ENCODE results near the gene RBM10. TPM values are rescaled to one million over a fixed set of nuclear protein-coding genes. Genes with fewer than 3 reads are reported as not detected.

The RBM10 gene
- total RNA-seq, 2 donors from 2014 or later, result 48.3 to 50.6 TPM

GRCh38 chrX:47151435-47151834 is 6.4 kb downstream of the RBM10 start:
- H3K9me3 Mint-ChIP-seq, result peaks cover 41% of the 10 kb centered on the region
- no peaks in the 10 kb centered on the region for H3K27me3 Mint-ChIP-seq (ENCODE audit: insufficient read depth)

GRCh38 chrX:47156611-47157520 is 11.8 kb downstream of the RBM10 start:
- no peaks in the 10 kb centered on the region for H3K27me3 Mint-ChIP-seq (ENCODE audit: insufficient read depth)
- no peak overlapping the region for H3K4me3 ChIP-seq (ENCODE audit: low read length)
- H3K4me3 Mint-ChIP-seq, result no peak overlapping the region
- 95 to 100% methylated on average over 6 to 26 of the region's 26 CpGs for WGBS, 2 experiments (ENCODE audit: insufficient coverage in 1 of 2, insufficient read length in 1 of 2)
- no peaks in the 10 kb centered on the region for H3K4me1 ChIP-seq (ENCODE audit: control insufficient read depth, insufficient read depth, low read length)
- no peaks in the 10 kb centered on the region for H3K9me3 ChIP-seq (ENCODE audit: control insufficient read depth, low read length)
- no peak for DNase-seq
- H3K9me3 Mint-ChIP-seq, result peaks cover 56% of the 10 kb centered on the region
- H3K27ac Mint-ChIP-seq, result no peak overlapping the region
- no peak overlapping the region for H3K27ac ChIP-seq (ENCODE audit: low read depth, low read length)
- TF ChIP-seq CTCF (conservative IDR thresholded peaks at IDR 0.05), result no peak
- H3K36me3 ChIP-seq (ENCODE audit: control insufficient read depth, insufficient read depth, low read length), result peaks cover 29% of the 10 kb centered on the region
- H3K36me3 Mint-ChIP-seq (ENCODE audit: low read depth), result peaks cover 44% of the 10 kb centered on the region
- no peaks in the 10 kb centered on the region for H3K4me1 Mint-ChIP-seq
- no peak overlapping the region for H3K9ac ChIP-seq (ENCODE audit: extremely low read depth, low read length, poor library complexity, severe bottlenecking)
- no peaks in the 10 kb centered on the region for H3K27me3 ChIP-seq (ENCODE audit: control insufficient read depth, insufficient read depth, low read length, poor library complexity, severe bottlenecking)

More at GRCh38 chrX:47151435-47151834, 6.4 kb downstream of the RBM10 start:
- Histone ChIP-seq H3K9ac (ENCODE audit: extremely low read depth, low read length, poor library complexity, severe bottlenecking) (no peak overlapping the region), H3K4me1 (ENCODE audit: control insufficient read depth, insufficient read depth, low read length) (no peaks in the 10 kb centered on the region), H3K9me3 (ENCODE audit: control insufficient read depth, low read length) (no peaks in the 10 kb centered on the region), H3K27ac (ENCODE audit: low read depth, low read length) (no peak overlapping the region), H3K36me3 (ENCODE audit: control insufficient read depth, insufficient read depth, low read length) (peaks cover 37% of the 10 kb centered on the region), H3K4me3 (ENCODE audit: low read length) (no peak overlapping the region), H3K27me3 (ENCODE audit: control insufficient read depth, insufficient read depth, low read length, poor library complexity, severe bottlenecking) (no peaks in the 10 kb centered on the region)
- Mint-ChIP-seq H3K36me3 (ENCODE audit: low read depth) (peaks cover 25% of the 10 kb centered on the region), H3K4me3 (no peak overlapping the region), H3K4me1 (no peaks in the 10 kb centered on the region), H3K27ac (no peak overlapping the region)
- no peak for TF ChIP-seq CTCF (conservative IDR thresholded peaks at IDR 0.05)
- no peak for DNase-seq

GRCh38 chrX:47158131-47158530 is 13.1 kb downstream of the RBM10 start:
- Mint-ChIP-seq H3K27me3 (ENCODE audit: insufficient read depth) (no peaks in the 10 kb centered on the region), H3K36me3 (ENCODE audit: low read depth) (peaks cover 49% of the 10 kb centered on the region), H3K4me1 (no peaks in the 10 kb centered on the region), H3K9me3 (peaks cover 60% of the 10 kb centered on the region), H3K27ac (no peak overlapping the region), H3K4me3 (no peak overlapping the region)
- no peak overlapping the region for H3K9ac ChIP-seq (ENCODE audit: extremely low read depth, low read length, poor library complexity, severe bottlenecking)
- no peaks in the 10 kb centered on the region for H3K9me3 ChIP-seq (ENCODE audit: control insufficient read depth, low read length)
- no peaks in the 10 kb centered on the region for H3K4me1 ChIP-seq (ENCODE audit: control insufficient read depth, insufficient read depth, low read length)
- H3K27me3 ChIP-seq (ENCODE audit: control insufficient read depth, insufficient read depth, low read length, poor library complexity, severe bottlenecking), result no peaks in the 10 kb centered on the region
- peaks cover 30% of the 10 kb centered on the region for H3K36me3 ChIP-seq (ENCODE audit: control insufficient read depth, insufficient read depth, low read length)
- DNase-seq, result peak; percentile 56
- WGBS, 2 experiments (ENCODE audit: insufficient coverage in 1 of 2, insufficient read length in 1 of 2), result 88 to 96% methylated on average over 4 to 15 of the region's 16 CpGs
- H3K27ac ChIP-seq (ENCODE audit: low read depth, low read length), result no peak overlapping the region
- no peak overlapping the region for H3K4me3 ChIP-seq (ENCODE audit: low read length)
- peak; percentile 45 for TF ChIP-seq CTCF (conservative IDR thresholded peaks at IDR 0.05)
